Amygdala (tissue), 56 donors: ENCODE measurements around the gene RUNX2.
"Not testable (repeated sequence)": the region's sequence is repeated elsewhere in the genome, so short reads cannot be mapped to it uniquely, and the experiment has no call there.

Experiments
- DNase-seq, 56 donors: peaks; one replicate each; lab custom pipeline; 2025; lab: John Stamatoyannopoulos, UW

The RUNX2 gene

DNA sequence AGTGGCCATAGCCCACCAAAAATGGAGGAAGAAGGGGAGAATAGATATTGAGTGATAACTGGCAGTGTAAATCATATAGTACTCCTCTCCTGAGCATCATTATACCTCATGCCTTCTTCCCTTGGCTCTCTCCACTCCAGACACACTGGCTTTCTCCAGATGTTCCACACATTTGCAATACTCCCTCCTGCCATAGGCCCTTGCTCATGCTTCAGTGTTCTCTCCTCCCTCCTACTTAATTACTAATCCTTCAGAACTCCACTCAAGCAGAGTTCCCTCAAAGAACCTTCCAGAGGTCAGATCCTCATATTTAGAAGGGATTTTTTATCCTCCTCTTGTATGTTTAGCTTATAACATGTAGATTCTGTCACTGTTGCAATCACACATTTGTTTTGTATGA lies 329.1 kb downstream of the RUNX2 start:
- no peak for DNase-seq

DNA sequence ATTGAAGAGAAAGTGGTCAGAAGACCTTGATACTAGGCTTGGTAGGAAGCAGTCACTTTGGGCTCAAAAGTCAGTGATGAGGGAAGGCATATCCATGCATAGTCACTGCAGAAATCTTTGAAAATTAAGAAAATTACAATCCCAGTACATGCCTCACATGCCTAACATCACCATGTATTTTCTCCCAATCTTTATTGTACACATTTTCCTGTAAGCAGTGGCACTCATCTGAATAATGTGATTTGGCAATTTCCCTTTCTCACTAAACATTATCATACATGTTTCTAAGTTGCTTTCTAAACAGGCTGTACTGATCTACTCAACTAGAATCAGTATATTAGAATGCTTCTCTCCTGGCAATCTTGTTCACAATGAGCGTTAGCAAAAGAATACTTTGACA lies 330.3 kb downstream of the RUNX2 start:
- DNase-seq, result no peak

DNA sequence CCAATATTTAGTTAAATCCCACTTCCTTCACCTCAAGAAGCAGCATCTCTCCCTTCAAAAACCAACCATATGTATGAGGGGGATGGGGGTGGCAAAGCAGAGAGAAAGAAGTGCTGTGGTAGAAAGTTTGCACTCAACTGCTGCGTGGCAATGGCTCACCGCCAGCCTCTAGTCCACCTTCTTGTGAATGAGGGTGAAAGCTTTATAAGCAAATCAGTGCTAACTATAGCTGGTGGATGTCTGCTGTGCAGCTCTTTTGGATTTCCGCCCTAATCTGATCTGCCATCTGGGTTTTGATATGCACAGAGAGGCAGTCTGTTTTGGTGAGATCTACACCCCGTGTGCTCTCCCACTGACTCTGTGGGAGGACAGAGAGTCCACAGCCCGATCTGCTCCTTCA lies 330.8 kb downstream of the RUNX2 start:
- peak in 7 of 56 donors; percentile 5 to 32 (median 20) for DNase-seq

- DNase-seq, result no peak
These were observed 333.5 kb downstream of the RUNX2 start for GRCh38 chr6:45661661-45662060.

- peak in 13 of 56 donors; percentile 12 to 66 (median 36) for DNase-seq
These were observed 335.4 kb downstream of the RUNX2 start for GRCh38 chr6:45663251-45664221.

DNA sequence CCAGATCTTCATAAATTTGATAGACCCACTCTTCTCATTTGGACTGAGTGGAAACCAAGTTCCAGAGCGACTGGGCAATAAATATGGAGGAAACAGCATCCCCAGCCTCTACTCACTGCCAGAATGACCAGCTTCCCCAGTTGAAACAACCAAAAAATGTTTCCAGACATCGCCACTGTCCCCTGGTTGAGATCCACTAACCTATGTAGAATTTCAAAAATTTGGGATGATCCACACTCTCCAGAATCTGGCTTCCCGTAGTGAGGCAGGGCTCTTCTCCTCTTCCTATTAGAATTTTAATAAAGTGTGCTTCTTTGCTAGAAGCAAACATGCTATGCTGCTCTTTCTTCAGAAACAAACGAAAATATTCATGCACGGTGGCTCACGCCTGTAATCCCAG lies 336.6 kb downstream of the RUNX2 start:
- no peak for DNase-seq

GRCh38 chr6:45665859-45666258 lies 337.7 kb downstream of the RUNX2 start:
- DNase-seq, result no peak

DNA sequence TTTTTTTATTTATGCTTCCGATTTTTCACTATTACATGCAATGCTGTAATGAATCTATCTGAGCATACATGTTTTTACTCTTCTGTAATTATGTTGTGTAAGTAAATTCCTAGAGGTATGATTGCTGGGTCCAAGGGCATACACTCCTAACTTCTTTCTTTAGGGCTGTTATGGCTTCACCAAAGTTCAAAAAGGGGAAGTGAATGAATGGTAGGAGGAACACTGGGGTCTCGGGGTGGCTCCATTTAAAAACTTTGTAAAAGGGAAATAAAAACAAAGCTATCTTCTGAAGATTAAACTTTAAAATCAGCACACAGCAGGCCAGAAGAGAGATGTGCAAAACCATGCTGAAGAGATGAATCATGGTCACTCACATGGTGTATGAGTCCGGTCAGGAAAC lies 338.7 kb downstream of the RUNX2 start:
- DNase-seq, result no peak

- DNase-seq, result no peak
These were observed 339.2 kb downstream of the RUNX2 start for GRCh38 chr6:45667300-45667699.

DNA sequence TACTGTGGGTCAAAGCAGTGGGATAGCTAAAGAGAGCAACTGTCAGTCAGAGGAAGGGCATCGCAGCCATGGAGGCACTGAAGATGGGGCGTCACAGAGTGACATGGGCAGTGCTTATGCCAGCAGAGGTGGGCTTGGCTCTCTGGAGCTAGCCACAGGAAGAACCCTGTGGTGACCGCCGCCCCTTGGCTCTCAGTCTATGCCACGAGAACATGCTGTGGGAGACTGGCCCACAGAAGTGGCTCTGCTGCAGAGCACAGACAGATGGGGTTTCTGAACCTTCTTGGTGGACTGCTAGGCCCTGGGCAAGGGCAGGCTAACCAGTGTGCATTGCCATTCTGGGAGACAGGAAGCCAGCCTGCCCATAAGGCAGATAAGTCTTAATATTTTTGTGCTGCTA lies 339.6 kb downstream of the RUNX2 start:
- no peak for DNase-seq

DNA sequence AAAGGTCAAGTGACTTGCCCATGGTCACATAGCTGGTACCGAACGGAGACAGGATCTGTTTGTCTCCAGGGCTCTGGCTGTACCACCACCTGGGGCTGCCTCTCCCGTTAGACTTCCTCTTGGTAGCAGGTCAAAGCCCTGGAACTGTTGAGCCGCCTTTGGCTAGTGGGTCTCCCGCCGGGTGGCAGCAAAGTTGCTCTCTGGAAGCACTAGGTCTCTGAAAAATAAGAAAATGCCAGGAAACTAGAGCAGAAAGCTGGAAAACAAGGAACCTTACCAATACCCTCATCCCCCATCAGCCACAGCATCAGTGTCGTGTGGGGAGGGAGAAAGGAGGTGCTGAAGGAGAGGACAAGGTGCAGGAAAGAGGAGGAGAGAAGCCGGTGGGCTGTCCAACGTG lies 340.6 kb downstream of the RUNX2 start:
- no peak for DNase-seq

DNA sequence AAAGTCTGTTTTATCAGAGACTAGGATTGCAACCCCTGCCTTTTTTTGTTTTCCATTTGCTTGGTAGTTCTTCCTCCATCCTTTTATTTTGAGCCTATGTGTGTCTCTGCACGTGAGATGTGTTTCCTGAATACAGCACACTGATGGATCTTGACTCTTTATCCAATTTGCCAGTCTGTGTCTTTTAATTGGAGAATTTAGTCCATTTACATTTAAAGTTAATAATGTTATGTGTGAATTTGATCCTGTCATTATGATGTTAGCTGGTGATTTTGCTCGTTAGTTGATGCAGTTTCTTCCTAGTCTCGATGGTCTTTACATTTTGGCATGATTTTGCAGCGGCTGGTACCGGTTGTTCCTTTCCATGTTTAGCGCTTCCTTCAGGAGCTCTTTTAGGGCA lies 345.0 kb downstream of the RUNX2 start:
- DNase-seq, result not testable (repeated sequence)

DNA sequence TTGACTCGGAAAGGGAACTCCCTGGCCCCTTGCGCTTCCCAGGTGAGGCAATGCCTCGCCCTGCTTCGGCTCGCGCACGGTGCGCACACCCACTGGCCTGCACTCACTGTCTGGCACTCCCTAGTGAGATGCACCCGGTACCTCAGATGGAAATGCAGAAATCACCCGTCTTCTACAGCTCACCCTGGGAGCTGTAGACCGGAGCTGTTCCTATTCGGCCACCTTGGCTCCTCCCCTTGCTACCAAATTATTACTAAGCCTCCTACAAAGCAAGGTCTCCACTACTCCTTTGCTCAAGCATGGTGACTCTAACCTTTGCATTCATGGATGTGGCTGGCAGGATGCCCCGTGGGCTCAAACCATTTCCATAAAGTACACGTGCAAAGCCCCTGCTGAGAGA lies 347.0 kb downstream of the RUNX2 start:
- DNase-seq, result not testable (repeated sequence)

DNA sequence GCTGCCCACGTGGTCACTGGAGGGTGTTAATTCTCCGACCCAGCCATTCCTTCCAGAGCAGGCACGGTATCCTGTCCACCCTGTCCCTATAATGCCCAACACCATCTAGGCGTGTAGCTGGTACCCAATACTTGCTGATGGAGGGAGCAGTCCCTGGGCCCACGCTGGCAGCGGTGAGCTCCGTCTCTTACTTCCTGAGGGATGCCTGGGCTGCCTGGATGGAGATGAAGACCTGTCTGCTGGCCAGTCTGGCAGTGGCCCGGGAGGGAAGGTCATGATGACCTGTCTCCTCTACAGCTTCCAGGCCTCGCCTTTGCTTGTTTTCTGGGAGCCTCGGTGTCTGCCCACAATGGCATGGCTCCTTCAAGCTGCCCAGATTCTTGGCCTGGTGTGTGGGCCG lies 347.5 kb downstream of the RUNX2 start:
- DNase-seq, result no peak

GRCh38 chr6:45676380-45676779 lies 348.2 kb downstream of the RUNX2 start:
- DNase-seq, result no peak

GRCh38 chr6:45677381-45678284 lies 349.5 kb downstream of the RUNX2 start:
- DNase-seq, result peak in 19 of 56 donors; percentile 5 to 66 (median 25)

DNA sequence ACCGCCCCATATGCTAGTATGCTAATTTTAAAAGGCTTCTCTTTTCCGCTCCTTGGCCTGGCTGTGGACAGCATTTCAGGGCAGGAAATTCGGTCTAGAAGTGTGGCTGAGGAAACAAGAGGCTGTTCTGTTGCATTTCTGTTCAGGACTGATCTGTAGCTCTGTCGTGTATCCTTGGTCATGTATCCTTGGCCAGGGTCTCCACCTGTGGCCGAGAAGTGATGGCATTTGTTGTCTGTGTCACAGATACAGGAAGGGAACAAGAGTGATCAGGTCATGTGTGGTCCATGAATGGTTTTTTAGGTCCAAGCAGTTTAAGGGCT lies 350.1 kb downstream of the RUNX2 start:
- no peak for DNase-seq

DNA sequence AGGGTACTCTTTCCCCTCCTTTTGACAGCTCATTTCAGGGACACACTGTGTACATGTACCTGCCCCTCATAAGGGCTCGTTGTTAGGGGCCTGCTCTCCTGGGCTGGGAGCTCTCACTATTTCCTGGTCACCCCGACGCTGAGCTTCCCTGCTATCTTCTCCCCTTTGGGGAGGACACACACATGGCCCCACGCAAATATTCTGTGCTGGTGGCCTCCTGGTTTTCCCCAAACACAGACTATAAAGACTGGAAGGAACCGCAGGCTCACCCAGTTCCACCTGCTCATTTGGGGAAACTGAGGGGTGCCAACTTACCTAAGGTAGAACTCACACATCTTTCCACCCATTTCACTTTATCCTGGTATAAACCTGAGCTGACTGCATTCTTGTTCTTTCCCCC lies 351.0 kb downstream of the RUNX2 start:
- DNase-seq, result no peak

- no peak for DNase-seq
These were observed 351.5 kb downstream of the RUNX2 start for GRCh38 chr6:45679631-45680030.

DNA sequence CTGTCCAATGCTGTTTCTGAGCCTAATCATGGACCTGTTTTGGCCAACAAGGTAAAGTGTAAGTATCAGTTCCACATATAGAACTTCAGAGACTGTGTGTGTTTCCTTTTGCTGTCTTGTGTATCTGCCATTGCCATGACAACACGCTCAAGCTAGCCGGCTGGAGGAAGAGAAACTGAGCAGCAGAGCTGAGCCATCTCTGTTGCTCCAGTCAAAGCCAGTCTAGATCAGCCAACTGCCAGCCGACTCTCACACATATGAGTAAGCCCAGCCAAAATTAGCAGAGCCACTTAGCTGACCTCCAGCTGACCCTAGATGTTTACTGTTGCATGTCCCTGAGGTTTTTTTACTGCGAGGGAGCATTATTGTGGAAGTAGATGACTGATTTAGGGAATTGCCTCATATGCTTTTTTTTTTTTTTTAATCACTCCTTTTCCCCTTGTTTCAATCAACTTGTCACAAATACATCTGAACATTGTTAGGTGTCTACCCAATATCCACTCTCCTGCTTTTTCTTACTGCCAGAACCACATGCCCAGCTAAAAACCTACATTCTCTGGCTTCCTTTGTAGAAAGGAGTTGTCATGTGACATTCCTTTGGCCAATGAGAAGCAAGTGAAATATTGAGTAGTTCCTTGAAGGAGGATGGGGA lies 353.9 kb downstream of the RUNX2 start:
- no peak for DNase-seq

- no peak for DNase-seq
These were observed 356.3 kb downstream of the RUNX2 start for GRCh38 chr6:45684476-45684875.
